ENCODE results near the gene FARS2.

Gene FARS2

GRCh38 chr6:5705252-5705651 is 443.9 kb downstream of the FARS2 start:
- TF ChIP-seq, protein P1, sequence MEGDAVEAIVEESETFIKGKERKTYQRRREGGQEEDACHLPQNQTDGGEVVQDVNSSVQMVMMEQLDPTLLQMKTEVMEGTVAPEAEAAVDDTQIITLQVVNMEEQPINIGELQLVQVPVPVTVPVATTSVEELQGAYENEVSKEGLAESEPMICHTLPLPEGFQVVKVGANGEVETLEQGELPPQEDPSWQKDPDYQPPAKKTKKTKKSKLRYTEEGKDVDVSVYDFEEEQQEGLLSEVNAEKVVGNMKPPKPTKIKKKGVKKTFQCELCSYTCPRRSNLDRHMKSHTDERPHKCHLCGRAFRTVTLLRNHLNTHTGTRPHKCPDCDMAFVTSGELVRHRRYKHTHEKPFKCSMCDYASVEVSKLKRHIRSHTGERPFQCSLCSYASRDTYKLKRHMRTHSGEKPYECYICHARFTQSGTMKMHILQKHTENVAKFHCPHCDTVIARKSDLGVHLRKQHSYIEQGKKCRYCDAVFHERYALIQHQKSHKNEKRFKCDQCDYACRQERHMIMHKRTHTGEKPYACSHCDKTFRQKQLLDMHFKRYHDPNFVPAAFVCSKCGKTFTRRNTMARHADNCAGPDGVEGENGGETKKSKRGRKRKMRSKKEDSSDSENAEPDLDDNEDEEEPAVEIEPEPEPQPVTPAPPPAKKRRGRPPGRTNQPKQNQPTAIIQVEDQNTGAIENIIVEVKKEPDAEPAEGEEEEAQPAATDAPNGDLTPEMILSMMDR (IDR thresholded peaks at IDR 0.05; ENCODE audit: borderline replicate concordance, insufficient read depth, low read depth, low read length), result no peak
- H3K4me3 ChIP-seq (ENCODE audit: low read depth, low read length), result no peak overlapping the region

- H3K4me3 ChIP-seq (ENCODE audit: low read depth, low read length), result no peak overlapping the region
- TF ChIP-seq, protein P1 (IDR thresholded peaks at IDR 0.05; ENCODE audit: borderline replicate concordance, insufficient read depth, low read depth, low read length), result no peak
Observed at GRCh38 chr6:5706124-5707033, 445.1 kb downstream of the FARS2 start.

GRCh38 chr6:5707281-5708045 is 446.1 kb downstream of the FARS2 start:
- no peak overlapping the region for H3K4me3 ChIP-seq (ENCODE audit: low read depth, low read length)
- TF ChIP-seq, protein P1 (IDR thresholded peaks at IDR 0.05; ENCODE audit: borderline replicate concordance, insufficient read depth, low read depth, low read length), result no peak

- TF ChIP-seq, protein P1 (IDR thresholded peaks at IDR 0.05; ENCODE audit: borderline replicate concordance, insufficient read depth, low read depth, low read length), result no peak
- H3K4me3 ChIP-seq (ENCODE audit: low read depth, low read length), result no peak overlapping the region
Observed at GRCh38 chr6:5710516-5710915, 449.2 kb downstream of the FARS2 start.

DNA sequence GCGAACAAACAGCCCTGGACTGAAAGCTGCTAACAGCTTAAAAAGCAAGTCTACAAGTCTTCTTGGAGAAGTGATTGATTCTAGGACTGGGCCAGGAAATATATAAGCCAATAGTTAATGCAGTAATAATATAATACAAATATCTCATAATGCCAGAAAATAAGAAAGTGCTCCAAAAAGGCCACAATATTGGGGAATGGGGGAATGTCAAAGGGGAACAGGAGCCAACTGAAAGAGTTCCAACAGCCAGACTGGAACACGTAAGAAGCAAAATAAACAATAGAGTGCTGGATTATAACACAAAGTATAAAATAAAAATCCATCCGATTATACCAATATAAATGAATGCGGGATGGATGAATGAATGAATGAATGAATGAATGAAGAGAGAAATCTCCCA is 449.6 kb downstream of the FARS2 start:
- TF ChIP-seq, protein P1 (IDR thresholded peaks at IDR 0.05; ENCODE audit: borderline replicate concordance, insufficient read depth, low read depth, low read length), result no peak
- no peak overlapping the region for H3K4me3 ChIP-seq (ENCODE audit: low read depth, low read length)

DNA sequence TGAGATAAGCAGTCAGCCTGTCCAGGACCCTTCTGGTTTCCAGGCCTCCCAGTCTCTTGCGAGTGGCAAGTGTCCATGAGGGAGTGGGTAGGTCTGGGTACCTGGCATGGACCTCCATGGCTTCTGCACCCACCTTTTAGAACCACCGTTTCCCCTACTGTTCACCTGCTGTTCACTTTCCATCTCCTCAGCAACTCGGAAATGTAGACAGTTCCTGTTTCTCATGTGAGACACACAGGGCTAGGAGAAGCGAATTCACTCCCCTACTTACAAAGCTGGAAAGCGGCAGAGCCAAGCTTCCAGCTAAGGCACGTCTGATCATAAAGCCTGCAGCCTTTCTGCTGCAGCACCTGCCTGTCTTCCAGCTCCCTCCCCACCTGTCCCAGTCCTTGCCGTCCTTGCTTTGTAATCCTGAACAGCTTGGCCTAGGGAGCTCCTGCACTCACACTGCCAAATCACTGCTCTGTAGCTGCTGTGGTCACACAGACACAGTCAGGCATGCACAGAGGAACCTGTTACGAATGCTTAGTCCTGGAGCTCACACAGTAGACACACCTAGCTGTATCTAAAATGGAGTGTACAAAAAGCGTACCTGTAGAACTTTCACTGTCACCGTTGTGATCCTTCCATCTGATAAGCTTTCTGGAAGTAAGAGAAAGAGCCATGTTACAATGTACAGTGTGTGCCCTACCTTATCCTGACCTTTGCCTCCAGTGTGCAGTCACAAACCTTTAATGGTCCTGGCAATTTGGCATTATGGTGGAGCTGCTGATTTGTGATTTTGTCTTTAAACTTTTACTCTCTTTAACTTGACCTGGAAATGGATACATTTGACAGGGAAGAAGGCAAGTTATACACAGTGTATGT is 451.3 kb downstream of the FARS2 start:
- TF ChIP-seq, protein P1 (IDR thresholded peaks at IDR 0.05; ENCODE audit: borderline replicate concordance, insufficient read depth, low read depth, low read length), result no peak

More for the DNA sequence above, 451.3 kb downstream of the FARS2 start:
- H3K4me3 ChIP-seq (ENCODE audit: low read depth, low read length), result no peak overlapping the region
